GM21576 (cell line): Measurements from ENCODE around the gene KRTAP5-8.
"Not testable (repeated sequence)": the region's sequence is repeated elsewhere in the genome, so short reads cannot be mapped to it uniquely, and the experiment has no call there.

ENCODE experiments used
- ATAC-seq: cut with Tn5 transposase; IDR thresholded peaks from one replicate; pipeline ENCODE4 v1.9.1; 2021; ENCODE audit warnings: mild to moderate bottlenecking, moderate library complexity; ENCODE audit not compliant: unreplicated experiment

The KRTAP5-8 gene

DNA sequence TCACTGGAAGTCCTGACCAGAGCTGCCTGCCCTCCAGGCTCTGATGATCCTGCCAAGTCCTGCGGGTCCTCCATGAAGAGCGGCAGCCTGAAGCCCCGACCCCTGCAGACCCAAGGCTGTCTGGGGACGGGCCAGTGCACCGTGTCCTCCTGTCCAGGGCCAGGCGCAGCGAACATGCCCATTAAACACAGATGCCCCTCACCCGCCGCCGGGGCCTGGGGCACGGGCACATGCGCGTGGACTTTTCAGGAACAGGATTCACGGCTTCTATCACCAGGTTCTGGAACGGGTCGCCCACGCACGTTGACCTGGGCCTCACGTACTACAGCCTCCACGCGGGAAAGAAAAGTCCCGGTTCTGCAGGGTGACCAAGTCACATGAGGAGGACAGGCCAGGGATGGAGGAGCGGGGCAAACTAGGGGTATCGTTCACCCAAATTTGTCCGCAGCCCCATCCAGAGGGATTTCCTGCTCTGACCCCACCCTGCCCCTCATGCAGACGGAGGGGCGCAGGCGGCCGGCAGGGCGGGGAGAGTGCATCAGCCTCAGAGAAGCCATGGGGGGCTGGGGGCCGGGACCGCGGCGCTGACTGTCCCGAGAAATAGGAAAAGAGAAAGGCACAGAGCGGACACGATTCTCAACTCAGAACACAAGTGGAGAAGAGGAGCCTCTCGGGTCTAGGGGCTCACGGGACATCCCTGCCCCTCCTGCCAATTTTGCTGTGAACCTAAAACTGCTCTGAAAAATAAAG lies 33.5 kb downstream of the KRTAP5-8 start:
- not testable (repeated sequence) for ATAC-seq

- no peak for ATAC-seq
Measured at GRCh38 chr11:71572811-71573210, 35.0 kb downstream of the KRTAP5-8 start.

GRCh38 chr11:71574418-71574817 lies 36.6 kb downstream of the KRTAP5-8 start:
- ATAC-seq: no peak

DNA sequence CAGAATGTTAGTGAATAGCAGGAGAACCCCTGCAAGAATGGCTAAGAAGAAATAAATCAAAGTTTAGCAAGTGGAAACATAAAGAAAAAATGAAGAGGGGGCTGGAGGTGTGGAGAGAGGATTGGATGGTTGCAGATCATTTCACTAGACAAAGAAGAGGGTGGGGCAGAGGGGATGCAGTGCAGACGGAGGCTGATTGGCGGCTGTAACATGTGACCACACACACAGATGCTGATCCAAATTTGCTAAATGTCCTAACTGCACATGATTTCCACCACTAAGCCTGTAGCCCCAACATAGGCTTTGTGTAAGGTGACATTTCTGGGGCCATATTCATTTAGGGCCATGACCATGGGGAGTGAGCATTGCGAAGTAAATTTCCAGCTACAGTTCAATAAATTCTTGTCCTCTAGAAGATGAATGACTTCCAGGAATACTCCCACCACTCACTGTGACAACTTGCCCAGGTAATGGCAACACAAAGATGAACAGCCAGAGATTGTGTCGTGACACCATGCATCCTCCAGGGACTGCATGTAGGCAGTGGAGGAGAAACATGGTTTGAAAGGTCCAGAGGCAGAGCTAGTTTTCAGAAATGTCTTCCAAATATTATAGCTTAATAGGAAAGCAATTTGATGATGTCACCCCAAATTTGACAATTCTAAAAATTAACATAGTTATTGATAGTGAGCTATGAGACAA lies 38.0 kb downstream of the KRTAP5-8 start:
- no peak for ATAC-seq

GRCh38 chr11:71576688-71577465 lies 39.1 kb downstream of the KRTAP5-8 start:
- ATAC-seq: not testable (repeated sequence)

DNA sequence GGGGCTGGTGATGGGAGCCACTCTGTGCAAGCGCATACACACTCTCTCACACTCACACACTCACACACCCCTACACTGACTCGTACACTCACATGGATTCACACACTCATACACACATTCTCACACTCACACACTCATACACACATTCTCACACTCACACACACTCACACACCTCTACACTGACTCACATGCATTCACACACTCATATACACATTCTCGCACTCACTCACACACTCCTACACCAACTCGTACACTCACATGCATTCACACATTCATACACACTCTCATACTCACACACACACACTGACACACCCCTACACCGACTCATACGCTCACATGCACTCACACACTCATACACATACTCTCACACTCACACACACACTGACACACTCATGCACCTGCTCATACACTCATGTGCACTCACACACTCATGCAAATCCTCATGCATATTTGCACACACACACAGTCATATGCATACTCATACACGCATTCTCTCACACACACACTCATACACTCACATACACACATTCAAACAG lies 39.7 kb downstream of the KRTAP5-8 start:
- no peak for ATAC-seq

DNA sequence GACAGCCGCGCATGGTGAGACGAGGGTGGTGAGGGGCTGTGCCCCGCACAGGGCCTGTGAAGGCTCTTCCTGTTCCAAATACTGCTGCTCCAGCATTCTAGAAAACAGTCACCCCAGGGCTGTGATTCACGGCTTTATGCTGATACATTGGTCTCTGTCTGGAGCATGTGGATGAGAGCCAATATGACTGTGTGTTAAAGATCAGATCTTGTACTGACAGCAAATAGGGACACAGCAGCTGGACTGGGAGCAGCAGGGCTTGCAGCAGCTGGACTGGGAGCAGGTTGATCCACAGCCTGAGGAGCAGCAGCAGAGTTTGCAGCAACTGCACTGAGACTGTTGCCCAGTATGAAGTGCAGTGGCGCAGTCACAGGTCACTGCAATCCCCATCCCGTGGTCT lies 41.7 kb downstream of the KRTAP5-8 start:
- not testable (repeated sequence) for ATAC-seq

GRCh38 chr11:71580057-71581003 lies 42.5 kb downstream of the KRTAP5-8 start:
- no peak for ATAC-seq

- ATAC-seq: no peak
Measured at GRCh38 chr11:71581826-71582225, 44.0 kb downstream of the KRTAP5-8 start.

GRCh38 chr11:71582309-71582895 lies 44.6 kb downstream of the KRTAP5-8 start, which contains the start of gene KRTAP5-11:
Gene KRTAP5-11, minus strand, starts transcription at chr11:71582875. Its CDS starts 38 bp downstream, at chr11:71582837.
- ATAC-seq: no peak

GRCh38 chr11:71582969-71583368 lies 45.1 kb downstream of the KRTAP5-8 start:
- not testable (repeated sequence) for ATAC-seq

DNA sequence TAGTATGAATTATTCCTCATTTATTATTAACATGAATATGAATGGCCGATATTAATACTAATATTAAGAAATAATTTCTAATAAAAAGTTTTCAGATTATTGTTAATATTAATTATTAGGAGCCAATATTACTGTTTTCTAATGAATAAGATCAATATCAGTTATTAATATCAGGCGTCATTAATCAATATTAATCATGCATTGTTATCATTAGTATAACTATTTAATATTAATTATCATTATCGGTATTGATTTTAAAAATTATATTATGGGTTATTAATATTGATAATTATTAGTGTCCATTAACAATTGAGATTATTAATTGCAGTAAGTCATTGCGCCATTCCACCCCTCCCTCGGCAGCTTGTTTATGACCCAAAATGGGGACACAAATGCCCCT lies 47.8 kb downstream of the KRTAP5-8 start:
- ATAC-seq: not testable (repeated sequence)

GRCh38 chr11:71588314-71588713 lies 50.5 kb downstream of the KRTAP5-8 start:
- not testable (repeated sequence) for ATAC-seq
